ENCODE results near the gene EPAS1.

GRCh38 chr2:46424937-46425336 is 127.7 kb downstream of the EPAS1 start:
- no peak for TF ChIP-seq CTCF (IDR thresholded peaks at IDR 0.05)
- TF ChIP-seq EP300 (IDR thresholded peaks at IDR 0.05) = no peak
- TF ChIP-seq POLR2AphosphoS5 (IDR thresholded peaks at IDR 0.05) = no peak

Measured in stomach (tissue), 4 donors.